Measurements from ENCODE around the gene GRIFIN.

DNA sequence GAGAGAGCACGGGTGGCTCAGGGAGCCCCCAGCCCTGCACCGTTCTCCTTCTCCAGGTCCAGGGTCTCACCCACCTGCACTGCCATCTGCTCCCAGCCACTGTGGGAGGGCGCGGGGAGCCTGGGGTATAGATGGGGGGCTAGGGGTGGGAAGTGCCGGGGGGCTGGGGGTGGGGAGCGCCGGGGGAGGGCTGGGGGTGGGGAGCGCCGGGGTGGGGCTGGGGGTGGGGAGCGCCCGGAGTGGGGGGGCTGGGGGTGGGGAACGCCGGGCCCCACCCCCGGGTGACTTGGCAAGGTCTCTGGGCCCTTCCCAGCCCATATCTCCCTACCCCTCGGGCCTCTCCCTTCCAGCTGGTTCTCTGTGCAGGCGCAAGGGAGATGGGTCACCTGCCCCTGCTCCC lies at the start of gene GRIFIN:
- no peak for TF ChIP-seq CTCF (optimal IDR thresholded peaks at IDR 0.05 in 1 of 3, IDR thresholded peaks at IDR 0.05 in 1 of 3, conservative IDR thresholded peaks at IDR 0.05 in 1 of 3; ENCODE audit: extremely low read depth in 1 of 3, insufficient read depth in 2 of 3, low read length in 3 of 3)
- TF ChIP-seq EZH2 (IDR thresholded peaks at IDR 0.05; ENCODE audit: low read length): no peak
